T-cell (primary cell): ENCODE results near the gene PRKAG2. TPM values are rescaled to one million over a fixed set of nuclear protein-coding genes. Genes with fewer than 3 reads are reported as not detected.

Experiments used
- ATAC-seq, 4 experiments: fragments of 200-7000 bp in 3 of 4; fragments of 150-1000 bp in 1 of 4; cut with Tn5 transposase; replicated peaks in 1 of 4; 1 replicate in 3 of 4; 2 replicates in 1 of 4; pipeline ENCODE4 v1.10.0; 2021; ENCODE audit warnings: moderate library complexity in 3 of 4, mild to moderate bottlenecking in 2 of 4, moderate number of reproducible peaks in 1 of 4
- CTCF ChIA-PET, 2 donors: fragments of 300-600 bp; sonication (Branson Sonifier 250); formaldehyde crosslinking; loops; one replicate each; lab custom pipeline; 2022; ENCODE audit warnings: antibody characterized with exemption in 2 of 2; lab: Charles Lee
- POLR2A ChIA-PET, 2 donors: fragments of 300-600 bp; sonication (Branson Sonifier 250); formaldehyde crosslinking; loops; one replicate each; lab custom pipeline; 2022; ENCODE audit warnings: antibody characterized with exemption in 2 of 2; lab: Charles Lee
- DNase-seq, 35 experiments: peaks; one replicate each; pipeline versions ENCODE4 v3.0.0 to v3.0.0-alpha.2; 2013 to 2023
- H3K27ac ChIP-seq: one replicate; pipeline ENCODE4 v1.5.1; 2013; ENCODE audit warnings: low read length
- H3K27me3 ChIP-seq, 2 experiments: replicated peaks in 1 of 2; 1 replicate in 1 of 2; 2 replicates in 1 of 2; pipeline versions ENCODE4 v1.6.1 to v1.7.0; 2013; ENCODE audit warnings: low read length in 1 of 2, mixed read lengths in 1 of 2; ENCODE audit not compliant: control insufficient read depth in 2 of 2, insufficient read depth in 2 of 2; ENCODE audit errors: extremely low read depth in 1 of 2
- H3K36me3 ChIP-seq, 2 donors: 1 replicate in 1 of 2; 2 replicates in 1 of 2; pipeline versions ENCODE4 v1.6.1 to v1.7.0; 2013; ENCODE audit warnings: low read length in 1 of 2; ENCODE audit not compliant: control insufficient read depth in 2 of 2, insufficient read depth in 1 of 2; ENCODE audit errors: extremely low read depth in 1 of 2
- H3K4me1 ChIP-seq, 2 experiments: 1 replicate in 1 of 2; 2 replicates in 1 of 2; pipeline versions ENCODE4 v1.6.1 to v1.7.0; 2013; ENCODE audit warnings: low read length in 2 of 2, mixed read lengths in 1 of 2; ENCODE audit not compliant: insufficient read depth in 2 of 2, control insufficient read depth in 1 of 2; ENCODE audit errors: extremely low read depth in 1 of 2
- H3K4me3 ChIP-seq, 2 donors: 1 replicate in 1 of 2; 2 replicates in 1 of 2; pipeline versions ENCODE4 v1.5.1 to v1.7.0; 2013; ENCODE audit warnings: mild to moderate bottlenecking in 2 of 2, low read length in 1 of 2, moderate library complexity in 1 of 2; ENCODE audit not compliant: control insufficient read depth in 1 of 2; ENCODE audit errors: extremely low read depth in 1 of 2
- H3K9me3 ChIP-seq: 2 replicates; pipeline ENCODE4 v1.7.0; 2013
- H3K27ac Mint-ChIP-seq, 2 donors: one replicate each; pipeline ENCODE4 v1.8.0; 2020 to 2021; ENCODE audit warnings: mild to moderate bottlenecking in 2 of 2, mixed read lengths in 2 of 2
- H3K27me3 Mint-ChIP-seq, 2 donors: one replicate each; pipeline ENCODE4 v1.8.0; 2021 to 2022; ENCODE audit warnings: mixed read lengths in 2 of 2
- H3K36me3 Mint-ChIP-seq: one replicate; pipeline ENCODE4 v1.8.0; 2021; ENCODE audit warnings: mixed read lengths
- H3K4me1 Mint-ChIP-seq, 3 donors: one replicate each; pipeline ENCODE4 v1.8.0; 2020 to 2022; ENCODE audit warnings: mixed read lengths in 3 of 3, mild to moderate bottlenecking in 1 of 3
- H3K4me3 Mint-ChIP-seq, 3 donors: one replicate each; pipeline ENCODE4 v1.8.0; 2020 to 2022; ENCODE audit warnings: mild to moderate bottlenecking in 3 of 3, mixed read lengths in 3 of 3, moderate library complexity in 3 of 3
- H3K9me3 Mint-ChIP-seq, 3 donors: one replicate each; pipeline ENCODE4 v1.8.0; 2020 to 2022; ENCODE audit warnings: mixed read lengths in 3 of 3
- WGBS: methylation state at CpG from one replicate; pipeline ENCODE4 v1.1.5; 2013; ENCODE audit warnings: missing lambda C conversion rate; ENCODE audit not compliant: insufficient coverage; 5-methylcytosine and 5-hydroxymethylcytosine counted together
- total RNA-seq, 35 experiments: library from RNA in 6 of 35; stranded (reverse) in 6 of 35; fragments of 120-200 nt in 1 of 35; gene quantifications; one replicate each; pipeline versions ENCODE4 v1.2.1 to v1.2.4 and lab custom pipeline; 2013 to 2026

Gene PRKAG2
- total RNA-seq, 5 donors from 2014 or later (not counting 1 experiment from before 2014, with no cell fraction given): 43.0 to 59.9 (median 49.3) TPM

GRCh38 chr7:151872531-151873401 lies 4.1 kb downstream of the PRKAG2 start:
- WGBS: 94% methylated on average over 13 of the region's 16 CpGs
- ChIA-PET CTCF (no interaction called here), POLR2A (interaction anchor here in 1 of 2 donors (0.6 kb wide), 1 partner anchor 63 kb away, joined by 3 read pairs; no protein-coding TSS in a partner anchor)
- Mint-ChIP-seq H3K9me3 (no peaks in the 10 kb centered on the region), H3K4me3 (no peak overlapping the region), H3K27ac (no peak overlapping the region), H3K27me3 (no peaks in the 10 kb centered on the region), H3K4me1 (peaks cover 50 to 58% (median 56%) of the 10 kb centered on the region in 3 donors), H3K36me3 (no peaks in the 10 kb centered on the region)
- DNase-seq (no peak), ATAC-seq (no peak)
- no peaks in the 10 kb centered on the region for H3K27me3 ChIP-seq
- peaks cover 0 to 2% of the 10 kb centered on the region in 2 donors for H3K36me3 ChIP-seq
- H3K27ac ChIP-seq: no peak overlapping the region
- peaks cover 3 to 38% of the 10 kb centered on the region in 2 experiments for H3K4me1 ChIP-seq
- no peaks in the 10 kb centered on the region for H3K9me3 ChIP-seq
- no peak overlapping the region for H3K4me3 ChIP-seq

- Mint-ChIP-seq H3K4me3 (no peak overlapping the region), H3K36me3 (no peaks in the 10 kb centered on the region), H3K4me1 (peaks cover 53 to 63% (median 56%) of the 10 kb centered on the region in 3 donors), H3K27ac (no peak overlapping the region), H3K27me3 (no peaks in the 10 kb centered on the region), H3K9me3 (no peaks in the 10 kb centered on the region)
- 85% methylated on average over 4 of the region's 7 CpGs for WGBS
- POLR2A ChIA-PET: no interaction called here
- ATAC-seq: no peak
- Histone ChIP-seq H3K4me3 (no peak overlapping the region), H3K36me3 (peaks cover 0 to 3% of the 10 kb centered on the region in 2 donors), H3K27me3 (no peaks in the 10 kb centered on the region), H3K27ac (no peak overlapping the region), H3K9me3 (no peaks in the 10 kb centered on the region), H3K4me1 (peaks cover 3 to 36% of the 10 kb centered on the region in 2 experiments)
- CTCF ChIA-PET: no interaction called here
- no peak for DNase-seq
These were observed 5.0 kb downstream of the PRKAG2 start for GRCh38 chr7:151871904-151872303.

GRCh38 chr7:151871189-151871735 lies 5.7 kb downstream of the PRKAG2 start:
- Mint-ChIP-seq H3K27ac (no peak overlapping the region), H3K27me3 (no peaks in the 10 kb centered on the region), H3K4me1 (peaks cover 53 to 63% (median 56%) of the 10 kb centered on the region in 3 donors), H3K36me3 (no peaks in the 10 kb centered on the region), H3K4me3 (no peak overlapping the region), H3K9me3 (no peaks in the 10 kb centered on the region)
- H3K4me1 ChIP-seq: peaks cover 3 to 33% of the 10 kb centered on the region in 2 experiments
- DNase-seq (no peak), ATAC-seq (no peak)
- 93% methylated on average over 9 of the region's 13 CpGs for WGBS
- H3K27ac ChIP-seq: no peak overlapping the region
- H3K4me3 ChIP-seq: no peak overlapping the region
- POLR2A ChIA-PET: no interaction called here
- H3K27me3 ChIP-seq: no peaks in the 10 kb centered on the region
- CTCF ChIA-PET: no interaction called here
- no peaks in the 10 kb centered on the region for H3K9me3 ChIP-seq
- H3K36me3 ChIP-seq: peaks cover 0 to 3% of the 10 kb centered on the region in 2 donors

- WGBS: 94% methylated on average over 24 of the region's 24 CpGs
- H3K4me3 ChIP-seq: no peak overlapping the region
- ChIA-PET CTCF (no interaction called here), POLR2A (no interaction called here)
- DNase-seq: no peak
- peaks cover 2 to 28% of the 10 kb centered on the region in 2 experiments for H3K4me1 ChIP-seq
- Mint-ChIP-seq H3K36me3 (no peaks in the 10 kb centered on the region), H3K27me3 (no peaks in the 10 kb centered on the region), H3K27ac (no peak overlapping the region), H3K4me3 (no peak overlapping the region), H3K4me1 (peaks cover 54 to 67% (median 58%) of the 10 kb centered on the region in 3 donors), H3K9me3 (no peaks in the 10 kb centered on the region)
- H3K27me3 ChIP-seq: no peaks in the 10 kb centered on the region
- no peaks in the 10 kb centered on the region for H3K9me3 ChIP-seq
- peaks cover 0 to 3% of the 10 kb centered on the region in 2 donors for H3K36me3 ChIP-seq
- ATAC-seq: no peak
- no peak overlapping the region for H3K27ac ChIP-seq
These were observed 6.7 kb downstream of the PRKAG2 start for GRCh38 chr7:151869968-151870918.

GRCh38 chr7:151869455-151869854 lies 7.5 kb downstream of the PRKAG2 start:
- Mint-ChIP-seq H3K4me1 (peaks cover 53 to 67% (median 59%) of the 10 kb centered on the region in 3 donors), H3K27ac (no peak overlapping the region), H3K27me3 (no peaks in the 10 kb centered on the region), H3K4me3 (no peak overlapping the region), H3K9me3 (no peaks in the 10 kb centered on the region), H3K36me3 (no peaks in the 10 kb centered on the region)
- Histone ChIP-seq H3K36me3 (peaks cover 0 to 3% of the 10 kb centered on the region in 2 donors), H3K9me3 (no peaks in the 10 kb centered on the region), H3K4me1 (peaks cover 0 to 22% of the 10 kb centered on the region in 2 experiments), H3K4me3 (no peak overlapping the region), H3K27ac (no peak overlapping the region), H3K27me3 (no peaks in the 10 kb centered on the region)
- WGBS: 97% methylated on average over 6 of the region's 13 CpGs
- ChIA-PET POLR2A (interaction anchor here in 1 of 2 donors (0.7 kb wide), 1 partner anchor 26 kb away, joined by 3 read pairs; no protein-coding TSS in a partner anchor), CTCF (interaction anchor here in 1 of 2 donors (0.6 kb wide), 1 partner anchor 31 kb away, joined by 6 read pairs; no protein-coding TSS in a partner anchor)
- no peak for DNase-seq
- ATAC-seq: no peak

- H3K4me1 Mint-ChIP-seq: peaks cover 56 to 70% (median 62%) of the 10 kb centered on the region in 3 donors
- Histone ChIP-seq H3K27me3 (no peaks in the 10 kb centered on the region), H3K9me3 (no peaks in the 10 kb centered on the region), H3K4me1 (peaks cover 0 to 23% of the 10 kb centered on the region in 2 experiments), H3K36me3 (peaks cover 0 to 3% of the 10 kb centered on the region in 2 donors), H3K4me3 (no peak overlapping the region), H3K27ac (no peak overlapping the region)
- WGBS: 72% methylated on average over 2 of the region's 6 CpGs
- CTCF ChIA-PET: interaction anchor here in 1 of 2 donors (0.6 kb wide), 1 partner anchor 31 kb away, joined by 6 read pairs; no protein-coding TSS in a partner anchor
- H3K36me3 Mint-ChIP-seq: no peaks in the 10 kb centered on the region
- POLR2A ChIA-PET: interaction anchor here in 1 of 2 donors (0.5 to 0.7 kb wide), 2 partner anchors 26 to 308 kb away, joined by 3 read pairs; no protein-coding TSS in a partner anchor
- ATAC-seq (no peak), DNase-seq (no peak)
- no peak overlapping the region for H3K27ac Mint-ChIP-seq
- no peaks in the 10 kb centered on the region for H3K9me3 Mint-ChIP-seq
- H3K27me3 Mint-ChIP-seq: no peaks in the 10 kb centered on the region
- H3K4me3 Mint-ChIP-seq: no peak overlapping the region
These were observed 7.8 kb downstream of the PRKAG2 start for GRCh38 chr7:151869109-151869428.
